Lung (tissue), 12 donors: ENCODE measurements around the gene PLEKHN1. TPM values are rescaled to one million over a fixed set of nuclear protein-coding genes. Genes with fewer than 3 reads are reported as not detected.

Experiments used
- ATAC-seq: fragments of 200-7000 bp; cut with Tn5 transposase; one replicate; pipeline ENCODE4 v1.9.1; 2020; ENCODE audit warnings: moderate number of reproducible peaks; ENCODE audit not compliant: insufficient read depth, low FRiP score
- DNase-seq, 3 donors: peaks; one replicate each; pipeline ENCODE4 v3.0.0-alpha.2; 2013 to 2017
- H3K27ac ChIP-seq, 2 donors: one replicate each; pipeline ENCODE4 v1.5.1; 2013; ENCODE audit warnings: mild to moderate bottlenecking in 2 of 2, moderate library complexity in 2 of 2, control low read depth in 1 of 2, inconsistent platforms in 1 of 2, low read depth in 1 of 2, low read length in 1 of 2
- H3K27me3 ChIP-seq, 3 donors: one replicate each; pipeline ENCODE4 v1.5.1; 2013; ENCODE audit warnings: low read length in 2 of 3; ENCODE audit not compliant: control insufficient read depth in 3 of 3, insufficient read depth in 3 of 3
- H3K36me3 ChIP-seq, 4 donors: one replicate each; pipeline ENCODE4 v1.5.1; 2013; ENCODE audit warnings: low read length in 4 of 4, mild to moderate bottlenecking in 1 of 4, moderate library complexity in 1 of 4; ENCODE audit not compliant: control insufficient read depth in 4 of 4, insufficient read depth in 4 of 4
- H3K4me1 ChIP-seq, 5 donors: one replicate each; pipeline ENCODE4 v1.5.1; 2013; ENCODE audit warnings: low read length in 5 of 5, mild to moderate bottlenecking in 2 of 5, moderate library complexity in 1 of 5; ENCODE audit not compliant: control insufficient read depth in 5 of 5, insufficient read depth in 5 of 5
- H3K4me3 ChIP-seq: one replicate; pipeline ENCODE4 v1.5.1; 2013; ENCODE audit warnings: mild to moderate bottlenecking, control low read depth, moderate library complexity
- H3K9ac ChIP-seq, 2 donors: one replicate each; pipeline ENCODE4 v1.5.1; 2013; ENCODE audit warnings: low read length in 2 of 2, control low read depth in 1 of 2; ENCODE audit not compliant: insufficient read depth in 1 of 2
- H3K9me3 ChIP-seq, 4 donors: one replicate each; pipeline ENCODE4 v1.5.1; 2013; ENCODE audit warnings: low read length in 3 of 4, mild to moderate bottlenecking in 1 of 4, moderate library complexity in 1 of 4; ENCODE audit not compliant: control insufficient read depth in 4 of 4, insufficient read depth in 3 of 4
- WGBS, 2 donors: extraction: QIAGEN DNeasy Blood & Tissue Kit; methylation state at CpG; one replicate each; pipeline ENCODE4 v1.1.7; 2013; 5-methylcytosine and 5-hydroxymethylcytosine counted together
- polyA plus RNA-seq, 2 donors: library from polyadenylated mRNA; stranded (reverse); fragments of 200-250 nt; gene quantifications; one replicate each; pipeline ENCODE4 v1.2.1, GENCODE V29; 2013
- total RNA-seq, 2 donors: library from RNA; depleted of rRNA in 1 of 2; stranded (reverse); fragments of >200 nt in 1 of 2; gene quantifications; one replicate each; pipeline ENCODE4 v1.2.1, GENCODE V29; 2014 to 2021
- TF ChIP-seq, protein P1 (sequence below): IDR thresholded peaks from 2 replicates; pipeline ENCODE4 v1.5.1; 2012; ENCODE audit warnings: mild to moderate bottlenecking; ENCODE audit errors: control extremely low read depth, extremely low read depth
- donor health status: control.
- donor health status: control.
- donor health status: Bipolar disorder and iron deficiency.
- donor health status: healthy.
- donor health status: DM: yes; HTN: yes; CAD: no.

The PLEKHN1 gene
- total and polyA plus RNA-seq, 4 donors: 2.0 to 5.1 (median 2.4) TPM

DNA sequence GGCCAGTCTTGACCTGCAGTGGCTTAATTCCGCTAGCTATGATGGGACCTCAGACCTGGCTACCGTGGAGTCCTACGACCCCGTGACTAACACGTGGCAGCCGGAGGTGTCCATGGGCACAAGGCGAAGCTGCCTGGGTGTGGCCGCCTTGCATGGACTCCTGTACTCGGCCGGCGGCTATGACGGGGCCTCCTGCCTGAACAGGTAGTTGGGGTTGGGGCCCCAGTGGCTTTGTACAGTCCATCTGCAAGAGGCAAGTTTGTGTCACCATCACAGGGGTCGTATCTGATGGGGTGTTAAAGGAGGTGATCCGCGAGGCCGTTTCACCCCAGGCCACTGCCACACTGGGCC is 3.0 kb upstream of the PLEKHN1 start:
- Histone ChIP-seq H3K36me3 (peaks cover 0 to 9% (median 0%) of the 10 kb centered on the region in 4 donors), H3K9ac (no peak overlapping the region), H3K4me1 (peaks cover 0 to 20% (median 0%) of the 10 kb centered on the region in 5 donors), H3K27me3 (peaks cover 0 to 8% (median 0%) of the 10 kb centered on the region in 3 donors), H3K4me3 (no peak overlapping the region), H3K27ac (no peak overlapping the region), H3K9me3 (no peaks in the 10 kb centered on the region)
- 89 to 94% methylated on average over 16 of the region's 16 CpGs for WGBS, 2 donors
- DNase-seq (no peak), ATAC-seq (no peak)
- TF ChIP-seq, protein P1, sequence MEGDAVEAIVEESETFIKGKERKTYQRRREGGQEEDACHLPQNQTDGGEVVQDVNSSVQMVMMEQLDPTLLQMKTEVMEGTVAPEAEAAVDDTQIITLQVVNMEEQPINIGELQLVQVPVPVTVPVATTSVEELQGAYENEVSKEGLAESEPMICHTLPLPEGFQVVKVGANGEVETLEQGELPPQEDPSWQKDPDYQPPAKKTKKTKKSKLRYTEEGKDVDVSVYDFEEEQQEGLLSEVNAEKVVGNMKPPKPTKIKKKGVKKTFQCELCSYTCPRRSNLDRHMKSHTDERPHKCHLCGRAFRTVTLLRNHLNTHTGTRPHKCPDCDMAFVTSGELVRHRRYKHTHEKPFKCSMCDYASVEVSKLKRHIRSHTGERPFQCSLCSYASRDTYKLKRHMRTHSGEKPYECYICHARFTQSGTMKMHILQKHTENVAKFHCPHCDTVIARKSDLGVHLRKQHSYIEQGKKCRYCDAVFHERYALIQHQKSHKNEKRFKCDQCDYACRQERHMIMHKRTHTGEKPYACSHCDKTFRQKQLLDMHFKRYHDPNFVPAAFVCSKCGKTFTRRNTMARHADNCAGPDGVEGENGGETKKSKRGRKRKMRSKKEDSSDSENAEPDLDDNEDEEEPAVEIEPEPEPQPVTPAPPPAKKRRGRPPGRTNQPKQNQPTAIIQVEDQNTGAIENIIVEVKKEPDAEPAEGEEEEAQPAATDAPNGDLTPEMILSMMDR: no peak

DNA sequence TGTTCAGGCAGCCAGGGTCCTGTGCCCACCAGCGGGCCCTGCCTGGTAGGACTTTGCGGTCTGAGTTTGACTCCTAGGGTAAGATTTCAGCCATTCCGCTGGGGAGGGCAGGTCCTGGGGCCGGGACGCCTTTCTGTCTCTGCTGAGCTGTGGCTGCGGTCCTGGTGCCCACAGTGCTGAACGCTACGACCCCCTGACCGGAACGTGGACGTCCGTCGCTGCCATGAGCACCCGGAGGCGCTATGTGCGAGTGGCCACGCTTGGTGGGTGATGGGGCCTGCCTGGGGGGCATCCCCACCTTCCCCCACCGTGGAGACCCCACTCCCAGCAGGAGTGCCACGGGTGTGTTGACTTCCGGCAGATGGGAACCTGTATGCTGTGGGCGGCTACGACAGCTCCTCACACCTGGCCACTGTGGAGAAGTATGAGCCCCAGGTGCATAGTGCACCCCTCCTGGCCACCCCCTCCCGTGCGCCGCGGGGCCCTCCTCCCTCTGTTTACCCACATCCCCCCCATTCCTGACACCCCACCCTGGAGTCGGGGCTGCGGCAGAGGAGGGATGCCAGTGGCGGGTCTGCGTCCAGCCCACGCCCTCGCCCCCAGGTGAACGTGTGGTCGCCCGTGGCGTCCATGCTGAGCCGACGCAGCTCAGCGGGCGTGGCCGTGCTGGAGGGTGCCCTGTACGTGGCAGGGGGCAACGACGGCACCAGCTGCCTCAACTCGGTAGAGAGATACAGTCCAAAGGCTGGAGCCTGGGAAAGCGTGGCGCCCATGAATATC is 2.3 kb upstream of the PLEKHN1 start:
- no peak for DNase-seq
- TF ChIP-seq, protein P1: no peak

DNA sequence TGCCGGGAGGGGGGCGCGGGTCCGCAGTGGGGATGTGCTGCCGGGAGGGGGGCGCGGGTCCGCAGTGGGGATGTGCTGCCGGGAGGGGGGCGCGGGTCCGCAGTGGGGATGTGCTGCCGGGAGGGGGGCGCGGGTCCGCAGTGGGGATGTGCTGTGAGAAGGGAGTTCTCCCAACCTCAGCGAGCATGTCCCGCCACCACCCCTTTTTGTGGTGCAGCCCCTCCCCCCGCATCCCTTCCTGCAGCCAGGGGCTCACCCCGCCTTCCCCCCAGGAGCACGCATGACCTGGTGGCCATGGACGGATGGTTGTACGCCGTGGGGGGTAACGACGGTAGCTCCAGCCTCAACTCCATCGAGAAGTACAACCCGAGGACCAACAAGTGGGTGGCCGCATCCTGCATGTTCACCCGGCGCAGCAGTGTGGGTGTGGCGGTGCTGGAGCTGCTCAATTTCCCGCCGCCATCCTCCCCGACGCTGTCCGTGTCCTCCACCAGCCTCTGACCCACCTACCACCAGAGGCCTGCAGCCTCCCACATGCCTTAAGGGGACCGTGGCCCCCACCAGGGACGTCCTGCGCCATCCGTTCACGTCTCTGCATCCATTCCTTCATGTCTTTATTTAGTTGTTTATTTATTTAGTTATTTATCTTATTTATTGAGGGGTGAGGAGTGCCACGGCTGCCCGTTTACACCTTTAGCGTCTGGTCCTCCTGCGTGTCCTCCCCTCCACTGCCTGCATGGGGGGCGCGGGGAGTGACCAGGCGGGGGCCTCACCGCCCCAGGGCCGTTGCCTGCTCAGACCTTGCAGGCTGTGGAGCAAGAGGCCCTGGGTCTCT is 1.4 kb upstream of the PLEKHN1 start:
- TF ChIP-seq, protein P1: no peak
- Histone ChIP-seq H3K4me3 (no peak overlapping the region), H3K9me3 (no peaks in the 10 kb centered on the region), H3K4me1 (peaks cover 0 to 18% (median 0%) of the 10 kb centered on the region in 5 donors), H3K9ac (no peak overlapping the region), H3K27ac (no peak overlapping the region), H3K36me3 (peaks cover 0 to 9% (median 0%) of the 10 kb centered on the region in 4 donors), H3K27me3 (peaks cover 0 to 22% (median 11%) of the 10 kb centered on the region in 3 donors)
- ATAC-seq: no peak
- no peak for DNase-seq
- 93 to 95% methylated on average over 36 to 41 of the region's 51 CpGs for WGBS, 2 donors

More for the DNA sequence above, 2.3 kb upstream of the PLEKHN1 start:
- Histone ChIP-seq H3K27ac (no peak overlapping the region), H3K4me1 (peaks cover 0 to 20% (median 0%) of the 10 kb centered on the region in 5 donors), H3K4me3 (no peak overlapping the region), H3K36me3 (peaks cover 0 to 9% (median 0%) of the 10 kb centered on the region in 4 donors), H3K27me3 (peaks cover 0 to 13% (median 2%) of the 10 kb centered on the region in 3 donors), H3K9me3 (no peaks in the 10 kb centered on the region), H3K9ac (no peak overlapping the region)
- ATAC-seq: no peak
- 96% methylated on average over 46 to 47 of the region's 47 CpGs for WGBS, 2 donors
